Caco-2 (cell line): ENCODE data around the gene ATG16L1. TPM values are rescaled to one million over a fixed set of nuclear protein-coding genes. Genes with fewer than 3 reads are reported as not detected.
A peak's percentile ranks its signal among the peaks of the same experiment; 100 is the strongest.

Experiments used
- BruUV-seq: library from RNA; stranded (reverse); fragments of 400-500 nt; replicated peaks from 2 replicates; lab custom pipeline; 2021; lab: Mats Ljungman, UMichigan
- CTCF ChIA-PET: fragments of 300-600 bp; sonication (Branson Sonifier 250); formaldehyde crosslinking; loops from one replicate; lab custom pipeline; 2022; ENCODE audit warnings: antibody characterized with exemption; lab: Charles Lee
- POLR2A ChIA-PET: fragments of 300-600 bp; sonication (Branson Sonifier 250); formaldehyde crosslinking; loops from one replicate; lab custom pipeline; 2022; ENCODE audit warnings: antibody characterized with exemption; lab: Charles Lee
- DNase-seq, 2 experiments: peaks; one replicate each; pipeline versions ENCODE4 v3.0.0 to v3.0.0-alpha.2; 2020 to 2022
- H3K27me3 ChIP-seq: replicated peaks from 2 replicates; pipeline ENCODE4 v1.6.0; 2011; ENCODE audit warnings: low read length; ENCODE audit not compliant: control insufficient read depth, insufficient read depth
- H3K36me3 ChIP-seq: 2 replicates; pipeline ENCODE4 v1.5.1; 2011; ENCODE audit warnings: low read length; ENCODE audit not compliant: control insufficient read depth, insufficient read depth
- H3K4me1 ChIP-seq: fragments of 250-450 bp; sonication (Bioruptor Pico); 2 replicates; pipeline ENCODE4 v1.5.1; 2020; ENCODE audit warnings: mild to moderate bottlenecking
- H3K4me3 ChIP-seq: 2 replicates; pipeline ENCODE4 v1.5.1; 2011; ENCODE audit warnings: low read depth, mild to moderate bottlenecking, control low read depth, low read length
- H3K9me3 ChIP-seq: fragments of 250-450 bp; sonication (Bioruptor Pico); 2 replicates; pipeline ENCODE4 v1.5.1; 2020; ENCODE audit warnings: mild to moderate bottlenecking, moderate library complexity
- H3K27ac Mint-ChIP-seq: one replicate; pipeline ENCODE4 v1.8.0; 2022; ENCODE audit warnings: mixed read lengths; ENCODE audit not compliant: unreplicated experiment
- H3K27me3 Mint-ChIP-seq: one replicate; pipeline ENCODE4 v1.8.0; 2022; ENCODE audit warnings: mixed read lengths; ENCODE audit not compliant: insufficient read depth, unreplicated experiment
- H3K36me3 Mint-ChIP-seq: one replicate; pipeline ENCODE4 v1.8.0; 2022; ENCODE audit warnings: mild to moderate bottlenecking, mixed read lengths; ENCODE audit not compliant: insufficient read depth, unreplicated experiment
- H3K4me1 Mint-ChIP-seq: one replicate; pipeline ENCODE4 v1.8.0; 2022; ENCODE audit warnings: low read depth, mixed read lengths; ENCODE audit not compliant: unreplicated experiment
- H3K4me3 Mint-ChIP-seq: one replicate; pipeline ENCODE4 v1.8.0; 2022; ENCODE audit warnings: mild to moderate bottlenecking, moderate library complexity, mixed read lengths; ENCODE audit not compliant: unreplicated experiment
- H3K9me3 Mint-ChIP-seq: one replicate; pipeline ENCODE4 v1.8.0; 2022; ENCODE audit warnings: mixed read lengths; ENCODE audit not compliant: unreplicated experiment
- intact Hi-C: fragments of 100-400 bp; cut with micrococcal nuclease; formaldehyde crosslinking; loops from one replicate; pipeline ENCODE4 v1.10.0; 2022; ENCODE audit not compliant: unreplicated experiment
- total RNA-seq: library from RNA; stranded (reverse); gene quantifications from 2 replicates; pipeline ENCODE4 v1.2.3, GENCODE V29; 2022
- TF ChIP-seq, protein P1 (sequence below), 2 experiments: fragments of 200-600 bp in 1 of 2; IDR thresholded peaks; 1 replicate in 1 of 2; 2 replicates in 1 of 2; pipeline versions ENCODE4 v1.5.1 to v1.8.0; 2011 to 2022; ENCODE audit warnings: antibody characterized with exemption in 1 of 2, control low read depth in 1 of 2, inconsistent platforms in 1 of 2, low read depth in 1 of 2, low read length in 1 of 2, mild to moderate bottlenecking in 1 of 2, moderate library complexity in 1 of 2; ENCODE audit not compliant: insufficient read depth in 1 of 2, severe bottlenecking in 1 of 2, unreplicated experiment in 1 of 2

The ATG16L1 gene
- total RNA-seq, 1 experiment from 2014 or later: 20.1 TPM

DNA sequence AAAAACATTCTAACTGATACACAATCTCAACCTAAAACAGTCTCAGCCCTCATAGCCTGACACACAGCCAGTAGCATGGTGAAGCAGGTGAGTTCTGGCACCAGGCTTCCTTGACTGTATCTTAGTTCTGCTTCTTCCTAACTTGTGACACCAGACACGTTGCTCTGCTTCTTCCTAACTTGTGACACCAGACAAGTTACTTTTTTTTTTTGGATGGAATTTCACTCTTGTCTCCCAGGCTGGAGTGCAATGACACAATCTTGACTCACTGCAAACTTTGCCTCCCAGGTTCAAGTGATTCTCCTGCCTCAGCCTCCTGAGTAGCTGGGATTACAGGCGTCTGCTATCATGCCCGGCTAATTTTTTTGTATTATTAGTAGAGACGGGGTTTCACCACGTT lies 6.7 kb upstream of the ATG16L1 start:
- ChIA-PET POLR2A (no interaction called here), CTCF (no interaction called here)
- DNase-seq: no peak
- TF ChIP-seq, protein P1, sequence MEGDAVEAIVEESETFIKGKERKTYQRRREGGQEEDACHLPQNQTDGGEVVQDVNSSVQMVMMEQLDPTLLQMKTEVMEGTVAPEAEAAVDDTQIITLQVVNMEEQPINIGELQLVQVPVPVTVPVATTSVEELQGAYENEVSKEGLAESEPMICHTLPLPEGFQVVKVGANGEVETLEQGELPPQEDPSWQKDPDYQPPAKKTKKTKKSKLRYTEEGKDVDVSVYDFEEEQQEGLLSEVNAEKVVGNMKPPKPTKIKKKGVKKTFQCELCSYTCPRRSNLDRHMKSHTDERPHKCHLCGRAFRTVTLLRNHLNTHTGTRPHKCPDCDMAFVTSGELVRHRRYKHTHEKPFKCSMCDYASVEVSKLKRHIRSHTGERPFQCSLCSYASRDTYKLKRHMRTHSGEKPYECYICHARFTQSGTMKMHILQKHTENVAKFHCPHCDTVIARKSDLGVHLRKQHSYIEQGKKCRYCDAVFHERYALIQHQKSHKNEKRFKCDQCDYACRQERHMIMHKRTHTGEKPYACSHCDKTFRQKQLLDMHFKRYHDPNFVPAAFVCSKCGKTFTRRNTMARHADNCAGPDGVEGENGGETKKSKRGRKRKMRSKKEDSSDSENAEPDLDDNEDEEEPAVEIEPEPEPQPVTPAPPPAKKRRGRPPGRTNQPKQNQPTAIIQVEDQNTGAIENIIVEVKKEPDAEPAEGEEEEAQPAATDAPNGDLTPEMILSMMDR (IDR thresholded peaks at IDR 0.05; ENCODE audit: insufficient read depth in 1 of 2, low read depth in 1 of 2, low read length in 1 of 2, severe bottlenecking in 1 of 2, unreplicated experiment in 1 of 2): no peak
- peaks cover 6% of the 10 kb centered on the region for H3K4me1 Mint-ChIP-seq
- Histone ChIP-seq H3K4me3 (no peak overlapping the region), H3K4me1 (no peaks in the 10 kb centered on the region), H3K9me3 (no peaks in the 10 kb centered on the region), H3K27me3 (no peaks in the 10 kb centered on the region), H3K36me3 (no peaks in the 10 kb centered on the region)
- H3K27ac Mint-ChIP-seq: no peak overlapping the region
- no TSS peak for BruUV-seq
- no peak overlapping the region for H3K4me3 Mint-ChIP-seq
- peaks cover 6% of the 10 kb centered on the region for H3K36me3 Mint-ChIP-seq
- no peaks in the 10 kb centered on the region for H3K9me3 Mint-ChIP-seq
- intact Hi-C loops: no loop called here
- H3K27me3 Mint-ChIP-seq: no peaks in the 10 kb centered on the region

DNA sequence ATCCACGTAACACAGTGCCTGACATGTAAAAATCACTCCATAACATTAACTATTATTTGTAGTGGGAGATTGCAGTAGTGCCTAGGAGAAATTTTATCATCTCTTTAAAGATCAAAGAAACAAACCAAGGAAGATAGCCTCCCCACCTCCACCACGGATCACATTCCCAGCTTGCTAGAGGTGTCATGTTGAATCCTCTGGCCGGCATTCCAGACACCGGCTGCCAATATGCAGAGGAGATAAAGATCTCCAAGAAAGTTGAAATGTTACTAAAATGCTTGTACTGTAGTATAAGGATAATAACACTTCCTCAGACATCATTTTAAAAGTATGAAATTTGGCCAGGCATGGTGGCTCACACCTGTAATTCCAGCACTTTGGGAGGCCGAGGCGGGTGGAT lies 6.1 kb upstream of the ATG16L1 start:
- POLR2A ChIA-PET: no interaction called here

DNA sequence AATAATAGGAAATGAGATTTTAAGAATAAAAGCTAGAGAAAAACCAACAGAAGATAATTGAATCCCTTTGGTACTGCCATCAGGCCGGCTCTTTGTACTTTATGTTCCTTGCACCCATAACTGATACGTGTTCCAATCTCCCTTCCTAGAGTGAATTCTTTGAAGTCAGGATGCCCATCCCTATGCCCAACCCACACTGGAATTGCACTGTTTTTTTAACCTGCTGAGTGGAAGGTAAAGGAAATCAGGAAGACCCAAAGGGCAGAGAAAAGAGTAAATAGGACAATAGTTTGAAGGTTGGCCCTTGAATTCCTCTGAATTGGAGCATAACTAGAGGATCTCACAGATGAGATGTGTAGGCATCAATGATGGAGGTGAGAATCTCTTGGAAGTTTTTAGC lies 4.4 kb upstream of the ATG16L1 start:
- Histone ChIP-seq H3K4me1 (no peaks in the 10 kb centered on the region), H3K9me3 (no peaks in the 10 kb centered on the region), H3K36me3 (no peaks in the 10 kb centered on the region), H3K4me3 (no peak overlapping the region), H3K27me3 (no peaks in the 10 kb centered on the region)
- no peak for DNase-seq
- Mint-ChIP-seq H3K27me3 (no peaks in the 10 kb centered on the region), H3K4me3 (no peak overlapping the region), H3K4me1 (peaks cover 6% of the 10 kb centered on the region), H3K9me3 (no peaks in the 10 kb centered on the region), H3K27ac (no peak overlapping the region), H3K36me3 (peaks cover 11% of the 10 kb centered on the region)
- intact Hi-C loops: no loop called here
- CTCF ChIA-PET: no interaction called here
- no TSS peak for BruUV-seq
- POLR2A ChIA-PET: no interaction called here
- TF ChIP-seq, protein P1 (IDR thresholded peaks at IDR 0.05; ENCODE audit: insufficient read depth in 1 of 2, low read depth in 1 of 2, low read length in 1 of 2, severe bottlenecking in 1 of 2, unreplicated experiment in 1 of 2): no peak

More for the DNA sequence above, 6.1 kb upstream of the ATG16L1 start:
- no TSS peak for BruUV-seq
- Mint-ChIP-seq H3K27me3 (no peaks in the 10 kb centered on the region), H3K27ac (no peak overlapping the region), H3K9me3 (no peaks in the 10 kb centered on the region), H3K4me3 (no peak overlapping the region), H3K4me1 (peaks cover 6% of the 10 kb centered on the region), H3K36me3 (peaks cover 6% of the 10 kb centered on the region)
- Histone ChIP-seq H3K27me3 (no peaks in the 10 kb centered on the region), H3K9me3 (no peaks in the 10 kb centered on the region), H3K4me3 (no peak overlapping the region), H3K36me3 (no peaks in the 10 kb centered on the region), H3K4me1 (no peaks in the 10 kb centered on the region)
- peak in 1 of 2 experiments; percentile 35 for DNase-seq
- intact Hi-C loops: no loop called here
- CTCF ChIA-PET: no interaction called here
- TF ChIP-seq, protein P1 (IDR thresholded peaks at IDR 0.05; ENCODE audit: insufficient read depth in 1 of 2, low read depth in 1 of 2, low read length in 1 of 2, severe bottlenecking in 1 of 2, unreplicated experiment in 1 of 2): no peak
